Activated effector memory CD4-positive, alpha-beta T cell treated with Interleukin-2 at 50 U/mL for 16 hours (primary cell): ENCODE data around the gene HGS.

ENCODE experiments used
- DNase-seq: peaks from one replicate; pipeline ENCODE4 v3.0.0-alpha.2; 2020

The HGS gene

DNA sequence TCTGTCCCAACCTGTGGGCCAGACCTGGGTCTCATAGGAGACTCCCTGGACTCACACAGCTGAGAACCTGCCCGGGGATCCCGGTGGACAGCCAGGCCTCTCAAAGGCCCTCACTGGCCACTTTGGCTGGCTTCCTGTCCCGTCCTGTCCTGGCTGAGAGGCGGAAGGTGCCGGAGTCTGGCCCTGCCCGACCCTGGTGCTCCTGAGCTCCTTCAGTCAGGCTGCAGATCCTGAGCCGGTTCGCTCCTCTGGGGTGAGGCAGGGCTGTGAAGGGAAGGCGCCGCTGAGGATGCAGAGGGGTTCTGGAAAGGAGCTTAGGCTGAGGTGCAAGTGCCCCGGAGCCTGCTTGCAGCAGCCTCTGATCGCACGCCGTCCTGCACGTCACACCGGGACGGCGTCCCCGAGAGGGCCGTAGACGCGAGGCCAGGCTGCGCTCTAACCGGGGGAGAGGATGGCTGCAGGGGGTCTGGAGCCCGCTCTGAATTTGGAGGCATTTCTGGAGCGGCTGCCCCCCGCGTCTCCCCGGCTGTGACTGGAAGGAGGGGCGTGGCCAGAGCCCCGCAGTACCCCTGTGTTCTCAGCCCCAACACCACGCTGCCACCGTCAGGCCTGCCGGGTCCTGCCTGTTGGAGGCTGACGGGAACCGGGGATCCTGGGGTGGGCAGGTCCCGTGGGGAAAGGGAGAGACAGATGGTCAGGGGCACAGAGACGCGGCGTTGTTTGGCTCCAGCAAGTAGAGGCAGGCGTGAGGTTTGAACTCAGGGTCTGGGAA is 4.1 kb downstream of the HGS start:
- DNase-seq, result no peak

DNA sequence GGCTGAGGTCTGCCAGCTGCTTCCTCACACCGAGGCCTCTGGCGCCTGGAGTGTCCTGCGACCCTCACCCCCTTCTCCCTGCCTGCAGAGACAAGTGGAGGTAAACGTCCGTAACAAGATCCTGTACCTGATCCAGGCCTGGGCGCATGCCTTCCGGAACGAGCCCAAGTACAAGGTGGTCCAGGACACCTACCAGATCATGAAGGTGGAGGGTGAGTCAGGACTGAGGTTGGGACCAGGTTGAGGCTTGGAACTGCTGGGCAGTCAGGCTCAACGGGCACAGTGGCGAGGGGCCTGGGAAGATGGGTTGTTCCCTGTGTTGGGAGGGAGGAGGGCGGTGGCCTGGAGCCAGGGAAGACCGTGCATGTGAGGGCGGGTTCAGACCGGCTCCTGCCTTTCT is 4.8 kb downstream of the HGS start:
- DNase-seq, result no peak

DNA sequence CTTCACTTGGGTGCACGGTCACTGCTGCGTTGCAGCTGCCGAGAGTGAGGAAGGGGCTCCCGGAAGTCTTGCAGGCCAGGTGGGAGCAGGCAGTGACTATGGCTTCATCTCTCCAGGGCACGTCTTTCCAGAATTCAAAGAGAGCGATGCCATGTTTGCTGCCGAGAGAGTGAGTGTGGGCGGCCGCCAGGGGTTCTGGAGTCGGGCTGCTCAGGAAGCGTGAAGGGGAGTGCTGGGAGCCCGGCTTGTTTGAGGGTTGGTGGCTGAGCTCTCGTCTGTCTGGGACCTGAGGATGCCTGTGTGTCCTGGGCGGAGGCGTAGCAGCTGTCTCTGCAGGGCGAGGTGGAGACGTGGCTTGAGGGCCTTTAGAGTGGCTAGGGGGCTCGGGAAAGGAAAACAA is 6.3 kb downstream of the HGS start:
- DNase-seq, result no peak

DNA sequence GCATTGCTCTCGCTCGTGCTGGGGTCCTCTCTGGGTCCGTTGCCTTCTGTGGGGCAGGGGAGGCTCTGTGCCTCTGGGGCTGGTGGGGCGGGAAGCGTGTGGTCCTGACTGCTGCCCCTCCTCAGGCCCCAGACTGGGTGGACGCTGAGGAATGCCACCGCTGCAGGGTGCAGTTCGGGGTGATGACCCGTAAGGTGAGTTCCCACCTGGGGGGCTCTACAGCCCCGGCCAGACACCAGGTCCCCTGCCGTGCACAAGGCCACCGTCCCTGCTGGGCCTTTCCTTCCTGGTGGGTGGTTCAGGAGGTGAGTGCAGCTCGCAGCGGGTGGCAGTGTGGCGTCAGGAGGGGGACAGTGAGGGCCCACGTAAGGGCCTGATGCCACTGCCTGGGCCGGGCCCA is 6.7 kb downstream of the HGS start:
- no peak for DNase-seq

DNA sequence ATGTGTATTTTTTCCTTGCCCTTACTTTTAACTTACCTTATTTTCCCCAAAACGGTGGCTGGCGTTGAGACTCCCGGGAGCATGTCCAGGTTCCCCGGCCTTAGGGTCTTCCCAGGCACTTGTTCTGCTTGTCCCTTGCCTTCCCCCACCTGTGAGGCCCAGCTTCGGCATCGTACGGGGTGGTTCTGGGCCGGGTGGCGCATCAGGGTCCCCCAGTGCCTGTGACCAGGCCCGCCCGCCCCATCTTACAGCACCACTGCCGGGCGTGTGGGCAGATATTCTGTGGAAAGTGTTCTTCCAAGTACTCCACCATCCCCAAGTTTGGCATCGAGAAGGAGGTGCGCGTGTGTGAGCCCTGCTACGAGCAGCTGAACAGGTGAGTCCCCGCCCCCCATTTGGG is 7.4 kb downstream of the HGS start:
- no peak for DNase-seq

DNA sequence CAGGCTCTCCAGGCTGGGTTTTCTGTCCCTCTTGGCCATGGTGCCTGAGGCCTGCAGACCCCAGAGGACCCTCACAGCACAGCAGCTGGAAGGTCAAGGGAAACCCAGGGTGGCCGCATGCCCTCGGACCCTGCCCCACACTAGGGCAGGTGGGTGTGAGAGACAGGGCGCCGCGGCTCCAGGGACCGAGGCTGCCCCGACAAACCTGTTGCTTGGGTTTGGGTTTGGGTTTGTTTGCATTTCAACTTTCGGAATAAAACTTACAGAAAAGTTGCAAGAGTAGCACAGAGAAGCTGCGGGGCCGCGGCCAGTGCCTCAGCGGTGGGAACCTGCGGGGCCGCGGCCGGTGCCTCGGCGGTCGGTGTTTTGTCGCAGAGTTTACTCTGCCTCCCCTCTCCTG is 7.8 kb downstream of the HGS start:
- DNase-seq, result no peak

DNA sequence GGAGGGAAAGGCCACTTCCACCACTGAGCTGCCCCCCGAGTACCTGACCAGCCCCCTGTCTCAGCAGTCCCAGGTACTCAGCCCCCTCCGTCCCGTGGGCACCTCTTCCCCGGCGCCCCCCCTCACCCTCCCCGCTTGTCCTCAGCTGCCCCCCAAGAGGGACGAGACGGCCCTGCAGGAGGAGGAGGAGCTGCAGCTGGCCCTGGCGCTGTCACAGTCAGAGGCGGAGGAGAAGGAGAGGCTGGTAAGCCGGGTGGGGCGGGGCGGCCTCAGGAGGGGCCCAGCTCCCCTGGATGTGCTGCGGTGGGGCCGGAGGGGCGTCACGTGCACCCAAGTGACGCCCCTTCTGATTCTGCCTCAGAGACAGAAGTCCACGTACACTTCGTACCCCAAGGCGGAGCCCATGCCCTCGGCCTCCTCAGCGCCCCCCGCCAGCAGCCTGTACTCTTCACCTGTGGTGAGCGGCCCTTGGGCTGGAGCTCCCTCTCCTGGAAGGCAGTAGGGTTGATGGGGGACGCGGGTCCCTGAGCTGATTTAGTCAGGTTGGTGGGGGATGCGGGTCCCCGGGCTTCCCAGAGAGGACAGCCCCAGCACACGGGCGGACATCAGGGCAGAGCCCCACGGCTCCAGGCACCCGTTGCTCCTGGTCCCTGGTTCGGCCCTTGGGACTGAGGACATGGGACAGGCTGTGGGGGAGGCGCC is 9.8 kb downstream of the HGS start:
- DNase-seq, result no peak

DNA sequence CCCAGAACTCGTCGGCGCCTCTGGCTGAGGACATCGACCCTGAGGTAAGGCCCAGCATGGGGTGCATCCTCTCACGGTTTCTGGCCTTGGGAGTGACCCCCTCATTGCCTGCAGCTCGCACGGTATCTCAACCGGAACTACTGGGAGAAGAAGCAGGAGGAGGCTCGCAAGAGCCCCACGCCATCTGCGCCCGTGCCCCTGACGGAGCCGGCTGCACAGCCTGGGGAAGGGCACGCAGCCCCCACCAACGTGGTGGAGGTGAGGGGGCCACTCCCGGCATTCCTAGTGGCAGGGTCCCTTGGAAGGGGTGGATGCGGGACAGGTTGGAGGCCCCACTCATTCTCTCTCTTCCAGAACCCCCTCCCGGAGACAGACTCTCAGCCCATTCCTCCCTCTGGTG is 11.0 kb downstream of the HGS start:
- no peak for DNase-seq

DNA sequence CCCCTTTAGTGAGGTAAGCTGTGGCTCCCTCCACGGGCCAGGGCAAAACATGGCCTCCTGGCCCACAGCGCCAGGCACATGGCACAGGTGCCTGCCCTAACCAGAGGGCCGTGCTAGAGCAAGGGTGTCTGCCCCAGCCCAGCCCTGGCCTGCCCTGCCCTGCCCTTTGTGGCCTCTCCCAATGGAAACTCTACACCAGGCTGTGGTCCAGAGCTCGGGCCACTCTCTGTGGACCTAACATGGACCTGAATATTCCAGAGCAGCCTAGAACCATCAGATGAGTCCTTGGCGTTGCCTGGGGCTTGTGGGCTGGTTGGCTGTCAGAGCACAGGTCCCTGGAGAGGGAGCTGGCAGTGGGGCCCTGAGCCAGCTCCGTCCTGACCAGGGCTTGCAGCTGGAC is 11.4 kb downstream of the HGS start:
- DNase-seq, result no peak

DNA sequence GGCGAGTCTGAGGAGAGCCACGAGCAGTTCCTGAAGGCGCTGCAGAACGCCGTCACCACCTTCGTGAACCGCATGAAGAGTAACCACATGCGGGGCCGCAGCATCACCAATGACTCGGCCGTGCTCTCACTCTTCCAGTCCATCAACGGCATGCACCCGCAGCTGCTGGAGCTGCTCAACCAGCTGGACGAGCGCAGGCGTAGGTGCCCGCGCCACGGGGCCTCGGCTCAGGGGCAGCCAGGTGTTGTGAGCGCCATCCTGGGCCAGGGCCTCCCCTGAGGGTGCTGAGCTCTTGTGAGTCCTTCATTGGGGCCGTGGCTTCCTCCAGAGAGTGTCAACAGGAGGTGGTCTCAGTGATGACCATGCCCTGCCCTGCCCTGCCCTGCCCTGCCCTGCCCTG is 12.0 kb downstream of the HGS start:
- DNase-seq, result no peak

DNA sequence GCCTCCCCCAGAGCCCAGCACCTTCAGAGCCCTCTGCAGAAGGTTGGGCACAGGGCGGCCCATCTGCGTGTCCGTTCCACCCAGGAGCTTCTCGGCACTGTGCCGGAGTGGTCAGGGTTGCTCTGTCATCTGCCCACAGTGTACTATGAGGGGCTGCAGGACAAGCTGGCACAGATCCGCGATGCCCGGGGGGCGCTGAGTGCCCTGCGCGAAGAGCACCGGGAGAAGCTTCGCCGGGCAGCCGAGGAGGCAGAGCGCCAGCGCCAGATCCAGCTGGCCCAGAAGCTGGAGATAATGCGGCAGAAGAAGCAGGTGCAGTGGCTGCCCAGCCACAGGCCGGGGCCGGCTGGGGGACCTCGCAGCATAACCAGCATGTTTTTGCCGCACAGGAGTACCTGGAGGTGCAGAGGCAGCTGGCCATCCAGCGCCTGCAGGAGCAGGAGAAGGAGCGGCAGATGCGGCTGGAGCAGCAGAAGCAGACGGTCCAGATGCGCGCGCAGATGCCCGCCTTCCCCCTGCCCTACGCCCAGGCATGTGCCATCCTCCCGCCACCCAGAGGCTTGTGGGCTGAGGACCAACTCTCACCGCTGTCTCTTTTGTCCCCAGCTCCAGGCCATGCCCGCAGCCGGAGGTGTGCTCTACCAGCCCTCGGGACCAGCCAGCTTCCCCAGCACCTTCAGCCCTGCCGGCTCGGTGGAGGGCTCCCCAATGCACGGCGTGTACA is 12.6 kb downstream of the HGS start:
- no peak for DNase-seq

DNA sequence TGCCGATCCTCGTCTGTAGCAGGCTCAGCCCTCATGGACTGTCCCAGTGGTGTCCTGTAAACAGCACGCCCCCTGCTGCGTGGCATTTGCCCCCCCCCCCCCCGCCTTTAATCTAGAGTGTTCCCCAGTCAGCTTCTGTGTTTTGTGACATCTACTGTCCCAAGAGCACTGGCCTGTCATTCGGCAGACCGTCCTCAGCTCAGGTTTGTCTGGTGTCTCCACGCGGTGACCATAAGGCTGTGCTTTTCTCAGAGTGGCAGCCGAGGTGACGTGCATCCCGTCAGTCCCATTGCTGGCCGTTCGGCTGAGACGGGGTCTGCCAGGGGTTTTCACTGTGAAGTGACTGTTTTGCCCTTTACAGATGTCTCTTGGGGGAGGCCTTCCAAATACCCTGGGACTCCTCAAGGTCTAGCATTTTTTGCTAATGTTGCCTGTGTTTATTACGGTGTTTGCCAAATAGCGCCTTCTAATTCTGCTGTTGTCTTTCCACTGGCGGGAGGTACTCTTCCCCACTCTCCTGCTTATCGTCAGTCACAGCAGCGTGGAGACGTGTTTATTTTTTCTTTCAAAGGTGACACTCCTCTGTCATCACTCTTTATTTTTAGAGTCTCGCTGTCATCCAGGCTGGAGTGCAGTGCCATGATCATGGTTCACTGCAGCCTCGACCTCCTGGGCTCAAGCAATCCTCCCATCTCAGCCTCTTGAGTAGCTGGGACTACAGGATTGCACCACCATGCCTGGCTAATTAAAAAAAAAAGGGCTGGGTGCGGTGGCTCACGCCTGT is 13.6 kb downstream of the HGS start:
- DNase-seq, result no peak

DNA sequence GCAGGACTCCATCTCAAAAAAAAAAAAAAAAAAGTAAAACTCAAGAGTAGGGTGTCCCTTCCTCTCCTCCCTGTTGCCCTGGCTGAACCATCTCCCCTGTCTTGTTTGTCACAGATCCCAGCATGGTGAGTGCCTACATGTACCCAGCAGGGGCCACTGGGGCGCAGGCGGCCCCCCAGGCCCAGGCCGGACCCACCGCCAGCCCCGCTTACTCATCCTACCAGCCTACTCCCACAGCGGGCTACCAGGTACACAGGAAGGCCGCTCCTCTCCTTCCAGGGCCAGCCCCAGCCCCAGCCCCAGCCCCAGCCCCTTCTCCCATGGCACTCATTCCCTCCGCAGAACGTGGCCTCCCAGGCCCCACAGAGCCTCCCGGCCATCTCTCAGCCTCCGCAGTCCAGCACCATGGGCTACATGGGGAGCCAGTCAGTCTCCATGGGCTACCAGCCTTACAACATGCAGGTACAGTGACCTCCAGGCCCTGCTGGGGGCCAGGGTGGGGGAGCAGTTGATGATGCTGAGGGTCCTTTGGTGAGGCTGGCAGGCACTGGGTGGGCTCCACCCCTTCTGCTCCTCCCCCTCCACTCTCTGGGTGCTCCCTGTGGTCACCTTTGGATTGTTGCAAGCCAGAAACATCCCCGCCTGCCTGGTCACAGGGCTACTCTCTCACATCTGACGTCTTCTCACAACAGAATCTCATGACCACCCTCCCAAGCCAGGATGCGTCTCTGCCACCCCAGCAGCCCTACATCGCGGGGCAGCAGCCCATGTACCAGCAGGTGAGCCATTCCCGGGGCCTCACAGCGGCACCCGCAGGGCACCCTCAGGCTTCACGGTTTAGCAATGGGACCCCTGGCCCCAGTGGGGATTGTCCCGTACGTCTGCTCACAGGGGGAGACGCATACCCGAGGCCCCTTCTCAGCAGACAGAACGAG is 16.8 kb downstream of the HGS start:
- DNase-seq, result no peak

DNA sequence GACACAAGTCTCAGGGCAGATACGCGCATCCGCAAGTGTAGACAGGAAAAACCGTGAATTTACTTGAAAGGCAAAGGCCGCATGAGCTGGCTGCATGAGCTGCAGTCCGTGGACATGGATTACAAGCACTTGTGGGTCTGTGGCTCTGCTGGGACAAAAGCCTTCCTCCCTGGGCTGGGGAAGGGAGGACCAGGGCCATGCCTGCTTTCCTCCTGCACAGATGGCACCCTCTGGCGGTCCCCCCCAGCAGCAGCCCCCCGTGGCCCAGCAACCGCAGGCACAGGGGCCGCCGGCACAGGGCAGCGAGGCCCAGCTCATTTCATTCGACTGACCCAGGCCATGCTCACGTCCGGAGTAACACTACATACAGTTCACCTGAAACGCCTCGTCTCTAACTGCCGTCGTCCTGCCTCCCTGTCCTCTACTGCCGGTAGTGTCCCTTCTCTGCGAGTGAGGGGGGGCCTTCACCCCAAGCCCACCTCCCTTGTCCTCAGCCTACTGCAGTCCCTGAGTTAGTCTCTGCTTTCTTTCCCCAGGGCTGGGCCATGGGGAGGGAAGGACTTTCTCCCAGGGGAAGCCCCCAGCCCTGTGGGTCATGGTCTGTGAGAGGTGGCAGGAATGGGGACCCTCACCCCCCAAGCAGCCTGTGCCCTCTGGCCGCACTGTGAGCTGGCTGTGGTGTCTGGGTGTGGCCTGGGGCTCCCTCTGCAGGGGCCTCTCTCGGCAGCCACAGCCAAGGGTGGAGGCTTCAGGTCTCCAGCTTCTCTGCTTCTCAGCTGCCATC is 17.7 kb downstream of the HGS start:
- no peak for DNase-seq

DNA sequence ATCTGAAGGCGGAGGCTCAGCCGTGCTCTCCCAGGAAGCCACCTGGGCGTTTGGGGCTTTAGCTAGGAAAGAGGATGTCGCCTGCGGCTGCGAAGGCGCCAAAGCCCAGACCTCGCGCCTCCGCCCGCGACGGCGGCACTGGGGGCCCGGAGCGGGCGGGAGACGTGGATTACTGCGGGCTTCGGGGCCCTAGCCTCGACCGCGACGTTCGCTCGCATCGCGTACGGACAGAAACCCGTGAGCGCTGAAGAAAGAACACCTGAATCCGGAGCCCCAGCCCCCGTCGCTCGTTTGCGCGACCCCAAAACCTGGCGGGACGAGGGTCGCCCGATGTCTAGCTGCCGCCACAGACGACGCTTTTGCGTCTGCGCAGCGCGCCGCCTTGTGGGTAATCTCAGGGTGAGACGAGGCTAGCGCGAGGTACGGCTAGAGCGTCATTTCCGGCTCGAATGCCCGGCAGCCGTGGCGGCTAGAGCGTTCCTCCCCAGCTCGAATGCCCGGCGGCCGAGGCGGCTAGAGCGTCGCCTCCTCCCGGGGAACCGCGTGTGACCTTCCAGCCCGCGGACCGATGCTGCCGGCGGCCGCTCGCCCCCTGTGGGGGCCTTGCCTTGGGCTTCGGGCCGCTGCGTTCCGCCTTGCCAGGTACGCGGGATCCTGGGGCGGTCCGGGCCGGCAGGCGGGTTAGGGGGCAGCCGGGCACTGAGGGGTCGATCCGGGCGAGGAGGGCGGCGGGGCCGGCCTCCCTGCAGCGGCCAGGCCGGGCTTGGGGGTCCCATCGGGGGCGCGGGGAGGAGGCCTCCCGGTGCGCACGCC is 19.3 kb downstream of the HGS start, which contains the start of gene MRPL12:
TSS of gene MRPL12 (plus strand) at position 434 of the 813 bp plus-strand sequence. CDS start at position 569, 135 bp downstream.
- peak; percentile 82 for DNase-seq

DNA sequence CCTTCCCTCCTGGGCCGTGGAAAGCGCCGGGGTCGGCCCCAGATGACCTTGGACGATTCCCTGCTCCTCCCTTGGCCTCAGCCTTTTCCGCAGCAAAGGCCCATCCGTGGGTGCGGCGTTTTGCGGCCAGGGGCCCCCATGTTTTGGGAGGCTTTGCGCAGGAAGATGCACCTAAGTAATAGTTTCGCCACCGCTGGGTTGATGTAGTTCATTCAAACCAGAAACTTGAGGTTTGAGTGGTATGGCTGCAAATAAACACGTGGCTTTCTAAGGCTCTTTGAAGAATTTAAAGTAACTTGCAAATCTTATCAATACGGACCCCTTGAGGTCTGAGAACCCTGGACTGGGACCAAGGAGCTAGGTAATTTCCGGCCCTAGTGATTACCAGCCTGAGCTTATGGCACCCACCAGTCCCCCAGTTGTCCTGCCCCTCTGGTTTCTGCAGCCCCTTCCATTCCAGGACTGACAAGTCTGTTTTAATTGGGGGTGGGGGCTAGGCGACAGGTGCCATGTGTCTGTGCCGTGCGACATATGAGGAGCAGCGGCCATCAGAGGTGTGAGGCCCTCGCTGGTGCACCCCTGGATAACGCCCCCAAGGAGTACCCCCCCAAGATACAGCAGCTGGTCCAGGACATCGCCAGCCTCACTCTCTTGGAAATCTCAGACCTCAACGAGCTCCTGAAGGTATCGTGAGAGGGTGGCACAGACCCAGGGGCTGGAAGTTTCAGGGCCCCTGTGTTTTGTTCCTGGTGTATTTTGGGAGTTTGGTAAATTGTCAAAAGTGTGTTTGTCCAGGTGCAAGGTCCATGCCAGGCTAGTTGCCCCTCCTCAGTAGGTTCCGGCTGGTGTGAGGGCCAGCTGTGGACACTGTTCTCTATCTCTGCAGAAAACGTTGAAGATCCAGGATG is 20.2 kb downstream of the HGS start:
- peak; percentile 9 for DNase-seq

DNA sequence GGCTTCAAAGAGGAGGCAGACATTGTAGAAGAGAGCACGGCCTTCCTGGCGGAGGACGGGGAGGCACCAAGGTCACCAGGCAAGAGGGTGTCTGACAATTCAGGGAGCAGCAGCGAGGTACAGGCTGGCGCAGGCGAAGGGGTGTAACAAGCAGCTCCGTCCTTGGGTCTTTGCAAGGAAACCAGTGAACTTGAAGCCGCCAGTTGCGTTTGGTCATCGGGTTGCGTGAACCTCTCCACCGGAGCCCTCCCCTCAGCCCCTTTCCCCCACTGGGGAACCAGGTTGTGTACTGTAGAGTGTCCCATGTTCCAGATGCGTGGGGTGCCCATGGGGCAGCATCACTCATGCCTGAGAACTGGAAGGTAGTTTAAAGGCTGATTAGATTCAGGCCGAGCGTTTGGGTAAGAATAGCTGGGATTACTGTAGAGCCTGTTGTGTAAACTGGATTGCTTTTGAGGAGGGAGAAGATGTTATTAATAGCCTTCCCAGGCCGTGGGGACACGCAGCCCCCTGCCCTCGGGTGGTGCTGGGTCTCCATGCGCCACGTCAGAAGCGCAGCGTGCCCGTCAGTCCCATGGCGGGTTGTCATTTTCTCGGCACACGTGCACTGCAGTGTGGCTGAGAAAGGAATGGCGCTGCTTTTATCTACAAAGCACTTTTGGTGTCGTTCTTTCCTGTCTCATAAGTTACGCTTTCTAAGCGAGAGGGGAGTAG is 21.9 kb downstream of the HGS start:
- DNase-seq, result no peak

DNA sequence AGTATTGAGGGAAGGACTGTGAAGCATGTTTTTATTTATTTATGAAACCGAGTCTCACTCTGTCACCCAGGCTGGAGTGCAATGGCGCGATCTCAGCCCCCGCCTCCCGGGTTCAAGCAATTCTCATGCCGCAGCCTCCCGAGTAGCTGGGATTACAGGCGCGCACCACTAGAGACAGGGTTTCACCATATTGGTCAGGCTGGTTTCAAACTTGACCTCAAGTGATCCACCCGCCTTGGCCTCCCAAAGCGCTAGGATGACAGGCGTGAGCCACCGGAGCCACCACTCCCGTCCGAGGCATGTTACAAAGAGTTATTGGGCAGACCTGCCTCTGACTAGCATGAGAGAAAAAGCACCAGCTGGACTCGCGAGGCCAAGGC is 22.4 kb downstream of the HGS start:
- DNase-seq, result no peak
